Measurements from ENCODE around the gene NLGN1. TPM values are rescaled to one million over a fixed set of nuclear protein-coding genes. Genes with fewer than 3 reads are reported as not detected.

Gene NLGN1
- total RNA-seq, 1 donor from 2014 or later, result 5.7 TPM

DNA sequence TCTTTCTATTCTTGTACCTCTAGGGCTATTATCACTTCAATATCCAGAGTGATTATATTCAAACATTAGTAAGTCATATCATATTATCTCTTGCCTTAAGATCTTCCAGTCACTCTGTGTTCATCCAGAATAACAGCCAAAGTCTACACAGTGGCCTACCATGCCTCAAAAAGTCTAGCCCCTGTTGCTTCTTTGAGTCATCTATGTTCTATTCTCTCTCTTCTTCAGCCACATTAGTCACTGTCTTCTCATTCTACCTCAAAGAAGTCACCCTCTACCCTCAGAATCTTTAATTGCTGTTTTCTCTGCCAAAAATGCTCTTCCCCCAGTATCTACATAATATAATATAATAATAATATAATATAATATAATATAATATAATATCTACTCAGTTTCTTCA is 356.0 kb downstream of the NLGN1 start:
- no peaks in the 10 kb centered on the region for H3K9me3 ChIP-seq (ENCODE audit: control insufficient read depth in 3 of 3, low read length in 3 of 3)
- H3K27ac ChIP-seq (ENCODE audit: low read depth, low read length), result no peak overlapping the region
- H3K36me3 ChIP-seq (ENCODE audit: control insufficient read depth in 3 of 3, insufficient read depth in 3 of 3, low read length in 3 of 3), result no peaks in the 10 kb centered on the region
- no peaks in the 10 kb centered on the region for H3K4me1 ChIP-seq (ENCODE audit: control insufficient read depth in 3 of 3, insufficient read depth in 3 of 3, low read length in 3 of 3)
- no peaks in the 10 kb centered on the region for H3K27me3 ChIP-seq (ENCODE audit: control insufficient read depth in 3 of 3, insufficient read depth in 3 of 3, low read length in 3 of 3)
- no peak overlapping the region for H3K9ac ChIP-seq (ENCODE audit: low read depth in 1 of 3, low read length in 3 of 3)
- no peak overlapping the region for H3K4me3 ChIP-seq (ENCODE audit: low read length in 3 of 3)

DNA sequence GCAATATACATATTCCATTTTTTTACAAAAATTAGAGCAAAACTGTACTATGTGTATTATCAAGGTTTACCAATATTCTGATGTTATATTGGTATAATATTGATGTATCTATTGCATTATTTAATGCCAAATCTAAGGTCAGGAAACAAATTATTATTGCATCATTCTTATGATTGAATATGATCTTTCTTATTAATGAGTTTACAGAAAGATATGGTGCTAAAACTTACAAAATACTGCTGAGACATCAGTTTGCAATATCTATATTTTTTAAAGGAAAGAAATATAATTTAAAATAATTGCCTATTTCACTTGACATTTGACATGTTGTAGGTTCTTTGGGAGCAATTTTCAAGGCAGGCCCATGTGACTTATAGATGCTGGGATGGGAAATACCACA is 357.6 kb downstream of the NLGN1 start:
- H3K27ac ChIP-seq (ENCODE audit: low read depth, low read length), result no peak overlapping the region
- H3K9ac ChIP-seq (ENCODE audit: low read depth in 1 of 3, low read length in 3 of 3), result no peak overlapping the region
- no peaks in the 10 kb centered on the region for H3K27me3 ChIP-seq (ENCODE audit: control insufficient read depth in 3 of 3, insufficient read depth in 3 of 3, low read length in 3 of 3)
- no peak overlapping the region for H3K4me3 ChIP-seq (ENCODE audit: low read length in 3 of 3)
- no peaks in the 10 kb centered on the region for H3K4me1 ChIP-seq (ENCODE audit: control insufficient read depth in 3 of 3, insufficient read depth in 3 of 3, low read length in 3 of 3)
- H3K36me3 ChIP-seq (ENCODE audit: control insufficient read depth in 3 of 3, insufficient read depth in 3 of 3, low read length in 3 of 3), result no peaks in the 10 kb centered on the region
- H3K9me3 ChIP-seq (ENCODE audit: control insufficient read depth in 3 of 3, low read length in 3 of 3), result no peaks in the 10 kb centered on the region

DNA sequence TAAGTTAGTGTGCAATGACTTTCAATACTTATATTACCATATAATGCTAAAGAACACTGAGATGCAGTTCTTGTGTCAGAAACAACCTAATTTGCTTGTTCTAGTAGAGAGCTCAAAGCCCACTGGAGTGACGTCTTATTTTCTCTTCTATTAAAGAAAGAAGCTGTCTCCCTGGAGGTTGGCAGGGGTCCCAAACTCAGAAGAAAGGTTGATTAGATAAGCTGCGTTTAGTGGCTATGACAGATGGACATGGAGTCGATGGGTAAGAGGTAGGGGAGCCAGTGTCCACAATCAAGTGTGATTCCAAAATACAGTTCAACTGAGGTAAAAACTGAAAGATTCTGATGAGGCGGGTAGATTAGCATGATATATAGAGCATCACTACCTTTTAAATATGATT is 363.6 kb downstream of the NLGN1 start:
- Histone ChIP-seq H3K4me3 (ENCODE audit: low read length in 3 of 3) (no peak overlapping the region), H3K4me1 (ENCODE audit: control insufficient read depth in 3 of 3, insufficient read depth in 3 of 3, low read length in 3 of 3) (no peaks in the 10 kb centered on the region), H3K9ac (ENCODE audit: low read depth in 1 of 3, low read length in 3 of 3) (no peak overlapping the region), H3K9me3 (ENCODE audit: control insufficient read depth in 3 of 3, low read length in 3 of 3) (no peaks in the 10 kb centered on the region), H3K27me3 (ENCODE audit: control insufficient read depth in 3 of 3, insufficient read depth in 3 of 3, low read length in 3 of 3) (no peaks in the 10 kb centered on the region), H3K36me3 (ENCODE audit: control insufficient read depth in 3 of 3, insufficient read depth in 3 of 3, low read length in 3 of 3) (no peaks in the 10 kb centered on the region), H3K27ac (ENCODE audit: low read depth, low read length) (no peak overlapping the region)

DNA sequence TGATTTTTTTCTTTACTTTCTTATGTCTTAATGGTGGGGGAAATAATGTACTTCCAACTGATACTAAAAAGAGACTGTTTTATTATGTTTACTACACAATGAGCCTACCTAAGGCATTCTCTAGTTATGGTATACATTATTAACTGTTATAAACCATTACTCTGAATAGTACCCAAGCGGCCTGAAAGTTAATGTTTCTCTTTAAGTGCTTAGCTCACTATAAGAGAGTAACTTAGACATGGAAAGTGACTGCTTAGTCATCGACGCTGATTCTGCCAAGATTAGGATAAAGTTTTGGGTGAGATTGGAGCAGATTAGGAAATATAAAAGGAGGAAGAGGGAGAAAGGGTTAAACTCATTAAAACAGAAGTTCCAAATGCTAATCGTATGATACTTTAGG is 365.0 kb downstream of the NLGN1 start:
- H3K9me3 ChIP-seq (ENCODE audit: control insufficient read depth in 3 of 3, low read length in 3 of 3), result no peaks in the 10 kb centered on the region
- no peaks in the 10 kb centered on the region for H3K4me1 ChIP-seq (ENCODE audit: control insufficient read depth in 3 of 3, insufficient read depth in 3 of 3, low read length in 3 of 3)
- no peaks in the 10 kb centered on the region for H3K36me3 ChIP-seq (ENCODE audit: control insufficient read depth in 3 of 3, insufficient read depth in 3 of 3, low read length in 3 of 3)
- H3K4me3 ChIP-seq (ENCODE audit: low read length in 3 of 3), result no peak overlapping the region
- no peaks in the 10 kb centered on the region for H3K27me3 ChIP-seq (ENCODE audit: control insufficient read depth in 3 of 3, insufficient read depth in 3 of 3, low read length in 3 of 3)
- H3K27ac ChIP-seq (ENCODE audit: low read depth, low read length), result no peak overlapping the region
- no peak overlapping the region for H3K9ac ChIP-seq (ENCODE audit: low read depth in 1 of 3, low read length in 3 of 3)

DNA sequence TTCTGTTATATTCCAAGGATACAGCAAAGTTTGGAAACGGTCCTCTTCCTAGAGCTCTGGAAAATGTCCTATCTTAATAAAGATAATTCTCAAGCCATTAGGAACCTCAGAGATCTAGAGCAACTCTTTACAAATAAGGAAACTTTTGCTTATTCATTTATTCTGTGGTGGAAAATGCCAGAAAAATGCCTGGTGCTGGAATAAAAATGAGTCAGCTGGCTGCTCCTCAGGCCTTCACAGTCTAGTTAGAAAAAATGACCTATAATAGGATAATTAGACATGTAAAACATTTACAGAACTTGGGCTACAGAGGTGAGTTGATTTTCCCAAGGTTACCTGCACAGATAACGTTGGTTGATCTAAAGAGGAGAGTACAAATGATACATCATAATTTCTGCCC is 372.5 kb downstream of the NLGN1 start:
- H3K27ac ChIP-seq (ENCODE audit: low read depth, low read length), result no peak overlapping the region
- no peaks in the 10 kb centered on the region for H3K4me1 ChIP-seq (ENCODE audit: control insufficient read depth in 3 of 3, insufficient read depth in 3 of 3, low read length in 3 of 3)
- H3K27me3 ChIP-seq (ENCODE audit: control insufficient read depth in 3 of 3, insufficient read depth in 3 of 3, low read length in 3 of 3), result no peaks in the 10 kb centered on the region
- no peak overlapping the region for H3K9ac ChIP-seq (ENCODE audit: low read depth in 1 of 3, low read length in 3 of 3)
- no peaks in the 10 kb centered on the region for H3K9me3 ChIP-seq (ENCODE audit: control insufficient read depth in 3 of 3, low read length in 3 of 3)
- H3K36me3 ChIP-seq (ENCODE audit: control insufficient read depth in 3 of 3, insufficient read depth in 3 of 3, low read length in 3 of 3), result no peaks in the 10 kb centered on the region
- no peak overlapping the region for H3K4me3 ChIP-seq (ENCODE audit: low read length in 3 of 3)

DNA sequence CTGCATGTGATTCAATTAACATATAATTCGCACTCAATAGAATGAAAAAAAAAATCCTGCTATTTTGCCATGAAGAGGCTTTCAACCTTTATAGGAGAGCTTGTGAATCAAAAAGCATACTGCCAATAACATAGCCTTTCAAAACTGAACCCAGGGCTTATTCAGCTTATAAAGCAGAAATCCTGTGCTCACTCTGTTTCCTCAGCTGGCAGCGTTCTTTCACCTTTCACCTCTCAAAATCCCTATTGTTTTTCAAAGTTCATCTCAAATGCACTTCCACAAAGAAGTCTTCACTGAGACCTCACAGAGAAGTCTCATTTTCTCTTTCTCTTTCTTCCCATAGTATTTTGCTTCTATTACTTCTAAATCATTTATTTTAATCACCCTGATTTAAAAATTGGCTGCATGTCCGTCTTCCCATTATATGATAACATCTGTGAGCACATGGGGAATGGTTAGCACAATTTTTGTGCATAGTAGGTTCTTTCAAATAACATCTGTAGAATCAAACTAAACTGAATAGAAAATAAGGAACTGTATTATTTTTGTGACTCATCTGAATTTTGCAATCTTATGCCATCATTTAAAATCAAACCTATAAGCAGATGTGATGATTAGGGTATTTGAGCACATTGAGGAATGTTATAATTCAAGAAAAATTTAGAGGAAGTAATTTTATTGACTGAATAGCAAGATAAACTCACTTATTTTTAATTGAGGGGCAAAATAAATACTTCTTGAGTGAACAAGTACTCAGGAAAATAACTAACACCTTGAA is 373.4 kb downstream of the NLGN1 start:
- H3K27ac ChIP-seq (ENCODE audit: low read depth, low read length), result no peak overlapping the region
- no peak overlapping the region for H3K4me3 ChIP-seq (ENCODE audit: low read length in 3 of 3)
- H3K9ac ChIP-seq (ENCODE audit: low read depth in 1 of 3, low read length in 3 of 3), result no peak overlapping the region
- no peaks in the 10 kb centered on the region for H3K36me3 ChIP-seq (ENCODE audit: control insufficient read depth in 3 of 3, insufficient read depth in 3 of 3, low read length in 3 of 3)
- no peaks in the 10 kb centered on the region for H3K4me1 ChIP-seq (ENCODE audit: control insufficient read depth in 3 of 3, insufficient read depth in 3 of 3, low read length in 3 of 3)
- H3K27me3 ChIP-seq (ENCODE audit: control insufficient read depth in 3 of 3, insufficient read depth in 3 of 3, low read length in 3 of 3), result no peaks in the 10 kb centered on the region
- no peaks in the 10 kb centered on the region for H3K9me3 ChIP-seq (ENCODE audit: control insufficient read depth in 3 of 3, low read length in 3 of 3)

DNA sequence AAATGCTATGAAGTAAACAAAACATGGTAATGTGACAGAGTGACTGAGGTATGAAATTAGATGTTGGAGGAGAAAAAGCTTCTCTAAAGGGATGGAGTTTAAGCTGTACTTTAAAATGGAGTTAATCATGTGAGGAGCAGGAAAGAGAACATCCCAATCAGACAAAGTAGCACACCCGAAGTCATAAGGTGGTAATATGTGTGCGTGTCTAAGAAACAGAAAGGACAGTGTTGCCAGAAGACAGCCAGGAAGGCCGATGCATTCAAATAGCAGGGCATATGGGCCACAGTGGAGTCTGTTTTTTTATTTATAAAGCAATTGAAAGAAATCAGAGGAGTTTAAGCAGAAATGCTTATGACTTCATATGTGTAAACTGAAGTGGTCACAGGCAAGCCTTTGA is 376.3 kb downstream of the NLGN1 start:
- Histone ChIP-seq H3K36me3 (ENCODE audit: control insufficient read depth in 3 of 3, insufficient read depth in 3 of 3, low read length in 3 of 3) (no peaks in the 10 kb centered on the region), H3K9ac (ENCODE audit: low read depth in 1 of 3, low read length in 3 of 3) (no peak overlapping the region), H3K27ac (ENCODE audit: low read depth, low read length) (no peak overlapping the region), H3K4me3 (ENCODE audit: low read length in 3 of 3) (no peak overlapping the region), H3K9me3 (ENCODE audit: control insufficient read depth in 3 of 3, low read length in 3 of 3) (no peaks in the 10 kb centered on the region), H3K27me3 (ENCODE audit: control insufficient read depth in 3 of 3, insufficient read depth in 3 of 3, low read length in 3 of 3) (no peaks in the 10 kb centered on the region), H3K4me1 (ENCODE audit: control insufficient read depth in 3 of 3, insufficient read depth in 3 of 3, low read length in 3 of 3) (no peaks in the 10 kb centered on the region)

DNA sequence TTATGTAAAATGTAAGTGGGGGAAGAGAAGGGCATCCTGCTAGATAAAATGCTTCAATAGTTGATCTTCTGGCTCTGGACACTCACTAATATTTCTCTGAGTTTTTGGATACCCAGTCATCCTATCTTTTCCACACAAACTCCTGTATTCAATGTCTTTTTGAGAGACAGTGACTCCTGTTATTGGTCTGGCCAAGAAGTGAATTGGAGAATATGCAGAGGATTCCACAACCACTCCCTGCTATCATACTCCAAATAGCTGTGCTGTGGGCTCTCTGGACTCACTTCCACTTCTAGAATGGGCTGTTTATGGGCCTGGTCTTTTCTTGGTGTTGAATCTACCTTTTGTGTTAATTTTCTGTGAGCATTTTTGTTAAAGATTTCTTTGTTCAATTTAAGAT is 376.8 kb downstream of the NLGN1 start:
- no peak overlapping the region for H3K27ac ChIP-seq (ENCODE audit: low read depth, low read length)
- no peaks in the 10 kb centered on the region for H3K27me3 ChIP-seq (ENCODE audit: control insufficient read depth in 3 of 3, insufficient read depth in 3 of 3, low read length in 3 of 3)
- no peak overlapping the region for H3K4me3 ChIP-seq (ENCODE audit: low read length in 3 of 3)
- no peaks in the 10 kb centered on the region for H3K36me3 ChIP-seq (ENCODE audit: control insufficient read depth in 3 of 3, insufficient read depth in 3 of 3, low read length in 3 of 3)
- H3K9ac ChIP-seq (ENCODE audit: low read depth in 1 of 3, low read length in 3 of 3), result no peak overlapping the region
- H3K4me1 ChIP-seq (ENCODE audit: control insufficient read depth in 3 of 3, insufficient read depth in 3 of 3, low read length in 3 of 3), result no peaks in the 10 kb centered on the region
- no peaks in the 10 kb centered on the region for H3K9me3 ChIP-seq (ENCODE audit: control insufficient read depth in 3 of 3, low read length in 3 of 3)

DNA sequence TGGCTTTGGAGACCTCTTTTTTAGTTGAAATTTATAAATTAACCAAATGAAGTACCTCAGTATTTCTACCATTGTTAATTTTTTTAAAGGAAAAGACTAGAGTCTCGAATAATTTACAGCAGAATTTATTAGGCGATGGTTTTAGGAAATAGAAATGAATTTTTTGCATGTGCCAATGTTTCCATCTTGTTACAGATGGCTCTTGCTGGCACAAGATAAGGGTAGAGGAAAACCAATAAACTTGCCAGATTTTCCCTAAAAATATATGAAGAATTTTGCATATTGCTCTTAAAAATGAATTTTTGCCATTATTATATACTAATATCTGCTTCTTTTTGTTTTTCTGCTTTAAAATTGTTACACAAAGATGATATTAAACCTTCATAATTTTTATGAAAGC is 380.7 kb downstream of the NLGN1 start:
- Histone ChIP-seq H3K4me1 (ENCODE audit: control insufficient read depth in 3 of 3, insufficient read depth in 3 of 3, low read length in 3 of 3) (no peaks in the 10 kb centered on the region), H3K9ac (ENCODE audit: low read depth in 1 of 3, low read length in 3 of 3) (no peak overlapping the region), H3K9me3 (ENCODE audit: control insufficient read depth in 3 of 3, low read length in 3 of 3) (no peaks in the 10 kb centered on the region), H3K4me3 (ENCODE audit: low read length in 3 of 3) (no peak overlapping the region), H3K27ac (ENCODE audit: low read depth, low read length) (no peak overlapping the region), H3K27me3 (ENCODE audit: control insufficient read depth in 3 of 3, insufficient read depth in 3 of 3, low read length in 3 of 3) (no peaks in the 10 kb centered on the region), H3K36me3 (ENCODE audit: control insufficient read depth in 3 of 3, insufficient read depth in 3 of 3, low read length in 3 of 3) (no peaks in the 10 kb centered on the region)

DNA sequence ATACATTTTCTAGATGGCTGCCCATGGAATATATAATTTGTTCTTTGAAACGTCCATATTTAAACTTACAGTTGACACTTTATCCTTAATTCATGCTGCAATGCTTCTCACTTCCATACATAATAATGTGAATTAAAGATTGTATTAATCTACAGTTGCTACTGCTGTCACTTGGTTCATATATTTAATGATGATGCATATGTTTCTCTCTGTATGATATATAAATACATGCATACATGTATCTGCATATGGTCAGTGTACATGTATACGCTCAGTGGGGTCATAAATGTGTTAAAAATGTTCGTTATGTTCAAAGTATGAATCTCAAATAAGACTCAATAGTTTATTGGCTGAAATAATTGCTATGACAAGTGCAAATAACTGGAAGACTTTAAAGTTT is 382.5 kb downstream of the NLGN1 start:
- Histone ChIP-seq H3K4me1 (ENCODE audit: control insufficient read depth in 3 of 3, insufficient read depth in 3 of 3, low read length in 3 of 3) (no peaks in the 10 kb centered on the region), H3K27me3 (ENCODE audit: control insufficient read depth in 3 of 3, insufficient read depth in 3 of 3, low read length in 3 of 3) (no peaks in the 10 kb centered on the region), H3K36me3 (ENCODE audit: control insufficient read depth in 3 of 3, insufficient read depth in 3 of 3, low read length in 3 of 3) (no peaks in the 10 kb centered on the region), H3K9ac (ENCODE audit: low read depth in 1 of 3, low read length in 3 of 3) (no peak overlapping the region), H3K27ac (ENCODE audit: low read depth, low read length) (no peak overlapping the region), H3K9me3 (ENCODE audit: control insufficient read depth in 3 of 3, low read length in 3 of 3) (no peaks in the 10 kb centered on the region), H3K4me3 (ENCODE audit: low read length in 3 of 3) (no peak overlapping the region)
